GM12892 (cell line): ENCODE results near the gene NRXN3.

Experiments
- DNase-seq: peaks from one replicate; pipeline ENCODE4 v3.0.0; 2011; ENCODE audit not compliant: insufficient read length
- FAIRE-seq: peaks from 2 replicates; lab custom pipeline; 2011; peaks lifted over from hg19 to GRCh38; lab: Jason Lieb, UNC
- POLR2A ChIP-seq: IDR thresholded peaks from 2 replicates; pipeline ENCODE4 v1.6.1; 2011; ENCODE audit warnings: low read depth, low read length, control low read depth
- POLR2AphosphoS5 ChIP-seq: IDR thresholded peaks from 2 replicates; pipeline ENCODE4 v1.6.1; 2011; ENCODE audit warnings: low read depth, low read length, control low read depth
- TAF1 ChIP-seq: IDR thresholded peaks from 2 replicates; pipeline ENCODE4 v1.6.1; 2011; ENCODE audit warnings: low read depth, mild to moderate bottlenecking, control low read depth, low read length, borderline replicate concordance

NRXN3 gene

DNA sequence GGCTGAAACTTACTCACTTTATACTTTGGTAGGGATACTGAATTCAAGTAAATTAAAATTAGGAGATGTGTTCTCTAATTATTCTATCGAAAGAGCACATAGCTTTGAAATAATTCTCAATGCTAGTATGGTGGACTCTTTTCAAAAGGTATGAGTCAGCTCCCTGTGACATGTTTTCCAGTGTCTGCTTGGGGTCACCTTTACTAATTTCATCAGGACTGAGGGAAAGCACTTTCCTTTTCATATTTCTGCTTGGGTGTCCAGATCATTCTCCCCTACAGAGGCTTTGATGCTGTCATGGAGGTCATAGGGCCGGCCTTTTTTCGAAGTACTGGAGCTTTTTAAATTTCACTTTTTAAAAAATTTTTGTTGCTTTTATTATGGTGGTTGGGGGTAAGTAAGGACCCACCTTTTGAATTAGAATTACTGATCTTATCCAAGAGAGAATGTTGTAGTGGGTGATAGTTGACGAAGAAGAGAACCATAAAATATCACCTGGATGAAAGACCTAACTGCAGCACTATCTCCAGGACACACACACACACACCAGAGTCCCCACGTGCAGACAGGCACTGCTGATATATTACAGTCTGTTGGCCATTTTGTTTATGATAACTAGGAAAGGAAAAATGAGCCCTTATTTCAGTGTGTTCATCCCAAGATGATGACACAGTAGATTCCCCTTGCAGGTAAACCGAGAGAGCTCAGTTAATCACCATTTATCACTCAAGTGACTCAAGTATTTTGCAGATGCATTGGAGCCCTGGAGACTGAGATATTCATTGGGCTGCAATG is 1482.5 kb downstream of the NRXN3 start:
- no peak for FAIRE-seq
- no peak for DNase-seq
- TF ChIP-seq POLR2A (no peak), POLR2AphosphoS5 (no peak), TAF1 (no peak)

DNA sequence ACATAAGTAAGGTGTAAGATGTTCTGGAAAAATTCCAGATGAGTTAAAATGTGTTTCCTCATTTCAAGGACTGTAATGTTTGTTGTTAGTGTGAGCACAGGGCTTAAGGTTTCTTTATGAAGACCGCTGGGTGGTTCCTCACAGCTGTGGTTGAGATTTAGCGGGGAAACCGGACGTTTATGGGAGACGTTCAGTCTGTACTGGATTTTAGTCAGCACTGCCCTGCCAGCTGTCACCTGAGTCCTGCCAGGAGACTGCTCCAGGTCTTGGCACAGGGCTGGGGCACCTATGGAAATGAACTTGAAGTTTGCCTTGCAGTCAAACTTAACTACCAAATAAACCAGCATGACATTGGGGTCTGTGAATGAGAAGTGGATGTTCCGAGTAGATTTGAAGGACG is 1485.9 kb downstream of the NRXN3 start:
- no peak for FAIRE-seq
- DNase-seq, result no peak
- TF ChIP-seq TAF1, result no peak
- TF ChIP-seq POLR2A, result no peak
- no peak for TF ChIP-seq POLR2AphosphoS5

DNA sequence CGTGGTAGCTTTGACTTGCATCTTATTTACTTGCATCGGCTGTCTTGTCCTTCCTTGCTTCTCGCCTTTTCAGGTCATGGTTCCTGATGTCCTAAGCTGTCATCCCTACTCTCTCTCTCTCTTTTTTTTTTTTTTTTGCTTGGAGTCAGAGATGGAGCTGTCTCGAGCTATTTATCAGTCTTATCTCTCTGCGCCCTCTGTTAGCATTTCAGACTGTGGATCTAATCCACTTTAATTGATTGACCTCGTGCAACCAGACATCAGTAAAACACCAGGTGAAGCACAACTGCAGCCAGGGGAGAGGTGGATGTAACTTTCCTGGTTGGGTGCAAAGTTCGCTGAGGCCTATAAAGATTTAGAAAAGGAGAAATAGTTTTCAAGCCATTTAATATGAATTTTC is 1486.3 kb downstream of the NRXN3 start:
- FAIRE-seq, result no peak
- no peak for DNase-seq
- TF ChIP-seq TAF1, result no peak
- TF ChIP-seq POLR2AphosphoS5, result no peak
- TF ChIP-seq POLR2A, result no peak

DNA sequence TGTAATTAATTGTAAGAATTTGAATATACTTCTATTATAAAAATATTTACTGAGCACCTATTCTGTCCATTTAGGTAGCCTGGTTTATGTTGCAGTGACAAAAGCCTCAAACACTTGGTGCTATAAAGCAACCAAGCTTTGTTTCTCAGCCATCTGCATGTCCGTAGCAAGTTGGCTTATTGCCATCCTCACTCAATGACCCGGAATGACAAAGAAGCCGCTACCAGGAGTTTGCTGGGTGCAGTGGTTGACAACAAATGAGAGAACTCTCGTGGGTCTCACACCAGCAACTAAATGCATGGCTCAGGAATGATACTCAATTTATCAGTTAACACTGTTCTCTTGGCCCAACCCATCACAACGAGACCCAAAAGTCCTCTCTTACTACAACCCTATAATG is 1488.0 kb downstream of the NRXN3 start:
- FAIRE-seq (no peak), DNase-seq (no peak)
- TF ChIP-seq POLR2AphosphoS5 (no peak), POLR2A (no peak), TAF1 (no peak)

DNA sequence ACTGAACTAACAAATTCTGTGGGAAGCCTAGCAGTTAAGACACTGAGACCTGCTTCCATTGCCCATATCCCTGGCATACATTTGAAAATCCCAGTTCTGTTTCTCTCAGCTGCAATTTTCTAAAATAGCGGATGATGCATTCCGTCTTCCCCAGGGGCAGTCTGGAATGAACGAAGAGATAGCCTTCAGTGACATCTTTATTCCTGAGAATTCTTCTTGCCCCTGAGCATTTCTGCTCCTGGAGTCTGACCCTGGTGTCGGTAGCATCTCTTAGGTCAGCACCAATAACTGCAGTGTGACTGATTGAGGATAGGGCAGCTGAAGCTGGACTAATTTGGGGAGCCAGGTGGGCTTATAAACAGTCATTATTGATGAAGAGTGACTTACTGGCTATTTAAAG is 1488.6 kb downstream of the NRXN3 start:
- no peak for FAIRE-seq
- TF ChIP-seq POLR2AphosphoS5, result no peak
- TF ChIP-seq TAF1, result no peak
- TF ChIP-seq POLR2A, result no peak
- no peak for DNase-seq

DNA sequence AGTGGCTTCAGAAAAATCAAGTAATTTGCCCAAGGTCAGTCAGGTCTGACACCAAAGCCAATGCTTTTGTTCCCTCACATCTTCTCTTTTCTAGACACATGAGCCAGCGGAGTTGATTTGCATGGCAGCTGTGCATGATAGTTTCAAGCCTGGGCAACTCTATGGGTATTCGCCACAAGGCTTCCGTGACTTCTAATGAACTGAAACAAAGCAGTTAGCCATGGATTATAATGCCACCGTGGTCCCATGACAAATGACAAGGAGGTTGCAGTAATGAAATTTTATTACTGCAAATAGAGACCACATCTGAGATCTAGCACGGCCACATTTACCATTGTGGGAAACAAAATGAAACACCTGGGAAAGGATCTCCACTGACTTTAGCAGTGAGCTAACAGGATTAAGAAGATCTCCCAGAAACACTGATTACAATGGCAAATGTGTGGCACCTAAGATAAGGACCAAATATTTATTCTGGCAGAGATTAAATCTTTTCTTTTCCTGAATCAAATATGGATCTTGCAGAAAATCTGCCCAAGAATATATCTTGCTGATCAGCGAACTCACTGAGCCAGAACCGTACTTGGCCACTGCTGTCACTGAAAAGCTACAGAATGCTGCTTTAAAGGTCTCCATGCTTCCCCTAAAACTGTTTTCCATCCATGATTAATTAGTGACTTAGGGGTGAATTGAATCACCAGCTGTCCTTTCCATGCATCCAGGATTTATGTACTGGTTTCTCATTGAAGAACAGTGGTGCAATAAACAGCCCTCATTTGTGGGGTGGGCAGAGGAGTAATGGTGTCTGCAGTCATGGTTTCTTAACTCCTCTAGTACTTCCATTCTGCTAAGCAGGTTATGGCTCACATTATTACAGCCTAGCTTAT is 1490.1 kb downstream of the NRXN3 start:
- DNase-seq (no peak), FAIRE-seq (no peak)
- TF ChIP-seq TAF1 (no peak), POLR2A (no peak), POLR2AphosphoS5 (no peak)

DNA sequence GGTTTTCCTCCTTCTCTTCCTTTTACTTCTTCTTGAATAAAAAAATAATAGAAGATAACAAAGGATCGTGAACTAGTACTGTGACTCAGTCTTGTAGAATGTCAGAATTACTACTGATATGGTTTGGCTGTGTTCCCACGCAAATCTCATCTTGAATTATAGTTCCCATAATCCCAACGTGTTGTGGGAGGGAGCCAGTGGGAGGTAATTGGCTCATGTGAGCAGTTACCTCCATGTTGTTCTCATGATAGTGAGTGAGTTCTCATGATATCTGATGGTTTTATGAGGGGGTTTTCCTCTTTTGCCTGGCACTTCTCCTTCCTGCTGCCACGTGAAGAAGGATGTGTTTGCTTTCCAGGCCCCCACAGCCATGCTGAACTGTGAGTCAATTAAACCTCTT is 1491.6 kb downstream of the NRXN3 start:
- no peak for FAIRE-seq
- TF ChIP-seq POLR2A (no peak), TAF1 (no peak), POLR2AphosphoS5 (no peak)

DNA sequence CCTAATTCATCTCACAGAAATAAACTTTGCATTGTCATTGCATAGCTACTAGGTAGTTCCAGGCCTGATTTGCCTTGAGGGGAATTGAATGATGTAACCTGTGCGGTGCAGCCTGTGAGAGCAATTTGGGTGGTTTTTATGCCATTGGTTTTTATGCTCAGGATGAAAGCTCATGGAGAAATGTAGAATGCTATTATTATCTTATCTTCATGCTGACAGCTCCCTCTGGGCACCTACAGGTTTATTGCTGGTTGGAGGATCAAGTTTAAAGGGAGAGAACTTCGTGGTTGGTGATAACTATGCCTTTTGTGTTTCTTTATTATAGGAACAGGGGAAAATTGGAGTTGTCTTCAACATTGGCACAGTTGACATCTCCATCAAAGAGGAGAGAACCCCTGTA is 1493.3 kb downstream of the NRXN3 start:
- FAIRE-seq (no peak), DNase-seq (no peak)
- TF ChIP-seq POLR2AphosphoS5, result no peak
- TF ChIP-seq TAF1, result no peak
- TF ChIP-seq POLR2A, result no peak

More for the DNA sequence above, 1491.6 kb downstream of the NRXN3 start:
- no peak for DNase-seq

DNA sequence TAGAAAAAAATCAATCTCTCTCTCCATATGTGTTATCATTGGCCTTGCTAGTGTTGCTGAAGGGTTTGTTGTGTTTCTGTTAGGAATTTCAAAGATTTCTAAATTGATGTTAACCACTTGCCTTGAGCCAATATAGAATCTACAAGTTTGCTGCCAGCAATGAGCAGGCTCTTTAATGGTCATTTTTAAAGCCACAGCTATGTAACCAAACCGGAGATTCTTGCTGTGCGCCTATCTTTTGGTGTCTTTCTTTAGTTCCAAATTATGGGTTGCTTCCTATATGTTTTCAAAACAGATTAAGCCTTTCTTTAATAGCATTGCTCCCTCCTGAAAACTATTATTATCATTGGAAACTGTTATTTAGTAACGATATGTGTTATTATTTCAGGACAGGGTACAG is 1495.4 kb downstream of the NRXN3 start:
- no peak for TF ChIP-seq TAF1
- no peak for TF ChIP-seq POLR2AphosphoS5
- no peak for TF ChIP-seq POLR2A
- FAIRE-seq (no peak), DNase-seq (no peak)

DNA sequence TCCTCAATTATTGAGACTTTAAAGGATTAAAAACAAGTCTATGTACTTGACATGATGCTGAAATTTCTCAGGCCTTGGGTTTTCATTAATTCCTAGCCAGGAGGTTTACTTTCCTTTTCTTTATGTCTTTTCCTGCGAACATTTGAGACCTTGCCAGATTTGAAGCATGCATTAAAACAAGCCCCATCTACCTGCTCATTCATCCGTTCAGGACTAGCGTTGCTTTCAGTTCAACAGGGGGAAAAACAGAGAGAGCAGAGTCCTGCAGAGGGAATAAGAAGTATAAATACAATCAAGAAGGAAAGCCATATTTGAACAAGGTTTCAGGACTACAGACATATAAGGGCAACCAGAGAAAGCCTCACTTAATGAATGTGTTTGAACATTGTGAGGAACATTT is 1498.8 kb downstream of the NRXN3 start:
- no peak for TF ChIP-seq TAF1
- TF ChIP-seq POLR2A, result no peak
- no peak for TF ChIP-seq POLR2AphosphoS5
- DNase-seq (no peak), FAIRE-seq (no peak)

DNA sequence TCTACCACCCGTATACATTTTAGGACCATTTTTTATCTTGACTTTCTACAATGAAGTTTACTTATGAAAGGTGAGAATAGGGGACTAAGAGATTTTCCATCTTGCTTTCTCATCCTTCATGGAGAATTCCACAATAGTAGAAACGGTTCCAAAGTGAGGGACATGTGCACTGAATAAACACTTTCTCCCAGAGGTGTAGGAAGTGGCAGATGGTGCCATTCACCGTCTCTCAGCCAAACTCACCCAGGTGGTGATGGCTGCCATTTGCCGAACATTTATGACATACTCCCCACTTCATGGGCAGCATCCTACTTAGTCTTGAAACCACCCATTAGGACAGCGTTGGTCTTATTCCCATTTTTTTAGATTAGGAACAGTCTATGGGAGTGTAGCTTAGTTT is 1500.6 kb downstream of the NRXN3 start:
- no peak for DNase-seq
- TF ChIP-seq POLR2AphosphoS5, result no peak
- no peak for TF ChIP-seq POLR2A
- TF ChIP-seq TAF1, result no peak
- no peak for FAIRE-seq
